GM18873 (cell line): Measurements from ENCODE around the gene KRT1.
"Not testable (repeated sequence)": the region's sequence is repeated elsewhere in the genome, so short reads cannot be mapped to it uniquely, and the experiment has no call there.

Experiments
- ATAC-seq: cut with Tn5 transposase; IDR thresholded peaks from one replicate; pipeline ENCODE4 v1.9.1; 2021; ENCODE audit warnings: mild to moderate bottlenecking, moderate library complexity, moderate number of reproducible peaks; ENCODE audit not compliant: unreplicated experiment, low FRiP score

The KRT1 gene

DNA sequence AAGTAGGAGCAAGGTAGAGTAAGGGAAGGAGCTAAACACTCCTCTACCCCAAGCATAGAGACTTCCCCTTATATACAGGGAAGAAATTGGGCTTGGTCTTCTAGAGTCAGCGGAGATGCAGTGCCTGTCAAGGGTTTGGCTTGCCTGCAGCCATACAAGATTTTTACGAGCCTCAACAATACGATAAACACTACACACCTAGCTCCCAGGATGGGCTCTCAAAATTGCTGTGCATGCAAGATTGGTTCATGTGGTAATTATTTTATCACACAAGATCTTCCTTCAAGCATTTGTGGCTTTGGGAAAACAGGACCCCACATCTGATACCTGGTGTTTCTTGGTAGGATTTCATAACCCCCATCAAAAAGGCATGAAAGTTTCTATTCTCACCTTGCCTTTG, at the start of gene KRT1:
KRT1 (minus strand) TSS at position 45 of the 400 bp plus-strand sequence. CDS start 59 bp downstream, outside the sequence.
- ATAC-seq: no peak

DNA sequence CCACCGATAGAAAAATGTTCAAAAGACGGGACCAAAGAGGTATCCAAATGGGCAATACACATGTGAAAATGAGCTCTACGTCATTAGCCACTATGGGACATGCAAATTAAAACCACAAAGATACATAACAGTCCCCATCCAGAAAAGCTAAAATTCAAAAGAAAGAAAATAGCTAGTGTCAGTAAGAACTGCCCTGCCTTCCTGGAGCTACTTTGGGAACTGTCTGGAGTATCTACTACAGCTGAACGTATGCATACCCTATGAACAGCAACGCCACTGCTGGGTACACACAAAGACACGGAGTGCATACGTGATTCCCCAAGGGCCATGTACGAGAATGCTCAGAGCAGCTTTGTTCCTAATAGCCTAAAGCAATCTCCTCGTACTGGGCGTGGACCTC, 48.9 kb upstream of the KRT1 start:
- ATAC-seq: no peak

GRCh38 chr12:52728374-52728773, 48.2 kb upstream of the KRT1 start:
- ATAC-seq: no peak

- no peak for ATAC-seq
Measured at GRCh38 chr12:52727037-52727436, 46.8 kb upstream of the KRT1 start.

GRCh38 chr12:52726451-52726850, 46.2 kb upstream of the KRT1 start:
- no peak for ATAC-seq

DNA sequence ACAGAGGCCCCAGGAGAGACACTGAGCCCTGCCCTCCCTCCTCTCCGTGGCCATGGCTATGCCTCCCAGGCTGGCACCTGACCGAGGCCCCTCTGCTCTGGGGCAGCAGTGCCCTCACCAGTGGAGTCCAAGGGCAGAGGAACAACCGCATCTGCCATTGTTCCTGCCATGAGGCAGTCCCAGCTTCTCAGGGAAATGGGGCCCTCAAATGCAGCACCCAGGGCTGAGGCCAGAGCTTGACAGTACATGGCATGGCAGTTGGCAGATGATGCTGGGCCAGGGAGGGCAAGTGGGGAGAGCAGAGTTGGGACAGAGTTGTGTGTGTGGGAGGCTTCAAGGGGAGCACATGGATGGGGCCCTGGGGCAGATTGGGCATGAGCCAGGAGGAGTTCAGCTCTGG, 44.2 kb upstream of the KRT1 start:
- ATAC-seq: no peak

GRCh38 chr12:52722680-52723079, 42.5 kb upstream of the KRT1 start:
- no peak for ATAC-seq

GRCh38 chr12:52721838-52722470, 41.7 kb upstream of the KRT1 start:
- no peak for ATAC-seq

DNA sequence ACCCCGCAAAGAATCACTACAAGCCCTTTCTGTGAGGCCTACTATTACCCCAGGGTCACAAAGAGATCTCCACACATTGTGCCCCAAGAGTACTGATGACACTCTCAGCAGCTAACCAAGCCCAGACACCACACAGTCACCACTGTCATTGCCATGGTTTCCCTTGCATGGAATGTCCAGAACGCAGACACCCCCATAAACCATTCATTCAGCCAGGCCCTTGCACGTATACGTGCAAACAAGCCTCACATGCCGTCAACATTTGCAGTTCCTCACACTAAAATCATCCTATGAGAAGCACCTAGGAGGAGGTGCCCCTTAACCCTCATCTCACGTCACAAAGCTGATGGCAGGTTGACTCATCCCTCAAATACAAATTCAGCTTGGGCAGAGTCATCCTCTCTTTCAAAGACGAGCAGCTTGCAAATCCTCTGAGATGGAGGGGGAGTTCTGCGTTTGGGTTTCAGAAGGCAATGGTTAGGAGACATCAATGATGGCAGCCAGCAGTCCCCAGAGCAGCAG, 40.2 kb upstream of the KRT1 start:
- ATAC-seq: no peak

- ATAC-seq: no peak
Measured at GRCh38 chr12:52716061-52716460, 35.9 kb upstream of the KRT1 start.

GRCh38 chr12:52715416-52715815, 35.2 kb upstream of the KRT1 start:
- ATAC-seq: no peak

- no peak for ATAC-seq
Measured at GRCh38 chr12:52714887-52715281, 34.7 kb upstream of the KRT1 start.

- ATAC-seq: no peak
Measured at GRCh38 chr12:52713960-52714886, 34.0 kb upstream of the KRT1 start.

- ATAC-seq: not testable (repeated sequence)
Measured at GRCh38 chr12:52712122-52712521, 31.9 kb upstream of the KRT1 start.

- no peak for ATAC-seq
Measured at GRCh38 chr12:52710730-52711129, 30.5 kb upstream of the KRT1 start.

GRCh38 chr12:52708010-52708409, 27.8 kb upstream of the KRT1 start:
- ATAC-seq: no peak

GRCh38 chr12:52704464-52704863, 24.3 kb upstream of the KRT1 start:
- no peak for ATAC-seq

DNA sequence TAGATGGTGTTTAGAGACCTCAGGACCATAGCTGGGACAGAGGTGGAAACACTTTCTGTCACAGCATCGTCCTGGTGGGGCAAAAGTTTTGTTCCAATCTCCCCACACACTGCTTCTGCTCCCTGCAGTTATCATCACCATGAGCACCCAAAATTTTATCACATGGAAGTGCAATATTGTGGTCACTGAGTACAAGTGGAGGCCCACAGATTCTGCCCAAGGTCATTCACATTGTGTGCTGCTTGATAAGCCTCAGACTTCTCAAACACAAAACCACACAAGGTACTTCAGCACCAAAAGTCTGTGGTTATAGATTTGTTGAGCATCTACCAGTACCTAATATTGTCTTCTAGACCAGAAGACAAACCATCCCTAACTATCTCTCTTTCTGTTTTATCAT, 23.7 kb upstream of the KRT1 start:
- ATAC-seq: no peak

- no peak for ATAC-seq
Measured at GRCh38 chr12:52703424-52703823, 23.2 kb upstream of the KRT1 start, which contains the start of gene KRT77. Gene KRT77, minus strand, starts transcription at chr12:52703524. Its CDS starts 90 bp downstream, at chr12:52703434.

- no peak for ATAC-seq
Measured at GRCh38 chr12:52702338-52702737, 22.1 kb upstream of the KRT1 start.

- no peak for ATAC-seq
Measured at GRCh38 chr12:52701281-52701680, 21.1 kb upstream of the KRT1 start.
